ENCODE measurements around the gene DRD5.

DRD5 gene

GRCh38 chr4:9816285-9816684 lies 34.9 kb downstream of the DRD5 start:
- DNase-seq (ENCODE audit: low read depth in 2 of 2): no peak

DNA sequence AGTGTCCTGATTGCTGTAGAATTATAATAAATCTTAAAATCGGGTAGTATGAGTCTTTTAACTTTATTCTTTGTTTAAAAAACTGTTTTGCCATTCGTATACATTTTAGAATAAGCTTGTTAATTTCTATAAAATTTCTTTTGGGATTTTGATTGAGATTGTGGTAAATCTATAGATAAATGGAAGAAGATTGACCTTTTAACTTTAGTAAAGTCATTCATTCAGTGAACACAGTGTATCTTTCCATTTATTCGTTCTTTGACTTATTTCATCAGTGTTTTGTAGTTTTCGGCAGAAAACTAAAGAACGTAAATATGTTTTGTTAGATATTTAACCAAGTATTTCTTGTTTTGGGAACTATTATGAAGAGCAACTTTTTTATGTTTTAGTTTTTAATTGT lies 38.9 kb downstream of the DRD5 start:
- DNase-seq (ENCODE audit: low read depth in 2 of 2): no peak

DNA sequence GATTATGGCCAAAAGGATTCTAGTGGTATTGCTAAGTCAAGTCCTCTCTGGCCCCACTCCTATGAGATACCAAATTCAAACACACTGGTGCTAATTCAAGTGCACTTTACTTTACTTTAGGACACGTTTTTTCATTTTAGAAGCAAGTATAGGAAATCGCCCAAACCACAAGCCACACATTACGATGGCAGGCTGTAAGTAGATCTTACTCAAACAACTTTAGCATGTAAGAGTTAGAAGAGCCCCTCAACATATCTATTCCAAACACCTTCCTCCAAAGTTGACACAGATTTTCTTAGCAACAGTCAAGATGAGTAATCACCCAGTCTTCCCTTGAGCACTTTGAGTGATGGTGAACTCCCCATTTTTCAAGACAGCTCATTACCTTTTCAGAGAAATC lies 43.6 kb downstream of the DRD5 start:
- no peak for DNase-seq (ENCODE audit: low read depth in 2 of 2)

GRCh38 chr4:9826551-9826950 lies 45.1 kb downstream of the DRD5 start:
- DNase-seq (ENCODE audit: low read depth in 2 of 2): no peak

- DNase-seq (ENCODE audit: low read depth in 2 of 2): no peak
These were observed 51.2 kb downstream of the DRD5 start for GRCh38 chr4:9832640-9833039.

- DNase-seq (ENCODE audit: low read depth in 2 of 2): no peak
These were observed 52.0 kb downstream of the DRD5 start for GRCh38 chr4:9833421-9833820.
